GM12878 (cell line): ENCODE results near the gene PCGF1. TPM values are rescaled to one million over a fixed set of nuclear protein-coding genes. Genes with fewer than 3 reads are reported as not detected.

Experiments used
- BCL11A ChIP-seq: IDR thresholded peaks from 2 replicates; pipeline ENCODE4 v1.6.1; 2011; ENCODE audit warnings: low read depth, low read length
- ESRRA ChIP-seq: IDR thresholded peaks from 2 replicates; pipeline ENCODE4 v1.6.1; 2012; ENCODE audit warnings: mild to moderate bottlenecking, low read length, improper control_type of control experiment
- ETV6 ChIP-seq, 2 experiments: fragments of 450-650 bp in 1 of 2; IDR thresholded peaks in 1 of 2; conservative IDR thresholded peaks in 1 of 2; 2 replicates each; pipeline ENCODE4 v1.6.1; 2014; ENCODE audit warnings: antibody characterized with exemption in 1 of 2, borderline replicate concordance in 1 of 2, low read depth in 1 of 2, mild to moderate bottlenecking in 1 of 2, moderate library complexity in 1 of 2
- EZH2 ChIP-seq: IDR thresholded peaks from 2 replicates; pipeline ENCODE4 v1.6.1; 2012; ENCODE audit warnings: low read depth, mild to moderate bottlenecking, control low read depth, inconsistent platforms, low read length, borderline replicate concordance; ENCODE audit not compliant: control insufficient read depth
- GABPA ChIP-seq: IDR thresholded peaks from 2 replicates; pipeline ENCODE4 v1.6.1; 2014; ENCODE audit warnings: antibody characterized with exemption, low read depth, mild to moderate bottlenecking, inconsistent platforms
- HDGF ChIP-seq: fragments of 450-650 bp; IDR thresholded peaks from 2 replicates; pipeline ENCODE4 v1.6.1; 2016; ENCODE audit warnings: antibody characterized with exemption
- JUND ChIP-seq: IDR thresholded peaks from 2 replicates; pipeline ENCODE4 v1.6.1; 2012; ENCODE audit warnings: low read depth, mild to moderate bottlenecking, low read length, improper control_type of control experiment, moderate library complexity
- MEF2B ChIP-seq: fragments of 450-650 bp; IDR thresholded peaks from 2 replicates; pipeline ENCODE4 v1.6.1; 2018; ENCODE audit warnings: mild to moderate bottlenecking, moderate library complexity; ENCODE audit not compliant: partially characterized antibody, poor library complexity, severe bottlenecking
- NFXL1 ChIP-seq: fragments of 450-650 bp; IDR thresholded peaks from 2 replicates; pipeline ENCODE4 v1.6.1; 2017; ENCODE audit warnings: antibody characterized with exemption, mild to moderate bottlenecking, borderline replicate concordance
- SPI1 ChIP-seq: IDR thresholded peaks from 2 replicates; pipeline ENCODE4 v1.6.1; 2011; ENCODE audit warnings: low read depth, mild to moderate bottlenecking, low read length, moderate library complexity, borderline replicate concordance; ENCODE audit not compliant: insufficient read depth
- SRF ChIP-seq, 2 experiments: IDR thresholded peaks; 2 replicates each; pipeline ENCODE4 v1.6.1; 2011; ENCODE audit warnings: low read depth in 2 of 2, low read length in 2 of 2, mild to moderate bottlenecking in 1 of 2, moderate library complexity in 1 of 2
- YY1 ChIP-seq: IDR thresholded peaks from 2 replicates; pipeline ENCODE4 v1.6.1; 2011; ENCODE audit warnings: low read depth, mild to moderate bottlenecking, low read length
- ZBTB11 ChIP-seq: fragments of 450-650 bp; formaldehyde crosslinking; IDR thresholded peaks from 2 replicates; pipeline ENCODE4 v1.5.0; 2022; ENCODE audit warnings: mild to moderate bottlenecking, missing genetic modification characterization
- polyA plus RNA-seq, 11 experiments: library from polyadenylated mRNA; depleted of rRNA in 4 of 11; unstranded in 6 of 11; stranded (reverse) in 5 of 11; fragments of >200 nt; fragmentation: Nextera tagmentation in 4 of 11; fragmentation: Illumina TruSeq in 1 of 11; extraction: Ambion mirVana in 4 of 11; extraction: Trizol in 1 of 11; gene quantifications; 1 replicate in 1 of 11; 2 replicates in 10 of 11; pipeline versions ENCODE4 v1.2.1 to v1.2.3, GENCODE V29; 2011 to 2016; ENCODE audit warnings: inconsistent platforms in 2 of 11, missing spikeins in 2 of 11, low read depth in 1 of 11
- total RNA-seq, 4 experiments: library from RNA; depleted of rRNA in 3 of 4; stranded (reverse); fragments of >200 nt in 3 of 4; fragmentation: Illumina TruSeq in 1 of 4; extraction: Trizol in 1 of 4; gene quantifications; 2 replicates each; pipeline versions ENCODE4 v1.2.1 to v1.2.3, GENCODE V29; 2013 to 2021

PCGF1 gene
- total and polyA plus RNA-seq, 10 of the 15 experiments (the other 5 are each of a cell fraction or from before 2014, with no cell fraction given), result 23.1 to 50.8 (median 27.4) TPM

GRCh38 chr2:74481961-74482800 lies 25.3 kb downstream of the PCGF1 start (continued):
- no peak for TF ChIP-seq EZH2
- 0 out of 2 replicates have a peak, but pooled peaks have one; percentile 7 for TF ChIP-seq BCL11A
- TF ChIP-seq NFXL1, result no peak
- TF ChIP-seq ZBTB11 (CRISPR knock-in tag), result peak; percentile 69; the same call in 1 of the 2 replicates
- TF ChIP-seq YY1, result no peak
- no peak for TF ChIP-seq GABPA
- TF ChIP-seq SRF (IDR thresholded peaks at IDR 0.05; ENCODE audit: low read depth in 2 of 2, low read length in 2 of 2), result no peak
- no peak for TF ChIP-seq JUND
- TF ChIP-seq HDGF, result no peak
- TF ChIP-seq ESRRA, result no peak
- TF ChIP-seq ETV6 (conservative IDR thresholded peaks at IDR 0.05 in 1 of 2, IDR thresholded peaks at IDR 0.05 in 1 of 2; ENCODE audit: borderline replicate concordance in 1 of 2, low read depth in 1 of 2), result no peak
- no peak for TF ChIP-seq MEF2B
- 0 out of 2 replicates have a peak, but pooled peaks have one; percentile 2 for TF ChIP-seq SPI1
- TF ChIP-seq, all 136 proteins: peak for 11
